ENCODE data around the gene VAV3.

GRCh38 chr1:107791348-107791747, 173.6 kb downstream of the VAV3 start:
- TF ChIP-seq CTCF (IDR thresholded peaks at IDR 0.05): no peak
- TF ChIP-seq POLR2A (IDR thresholded peaks at IDR 0.05): no peak

Data from heart left ventricle (tissue), 13 donors.